Stimulated activated CD4-positive, alpha-beta T cell treated with anti-CD3 and anti-CD28 coated beads, Interleukin-1b, Interleukin-23, amount 100 ng/mL, for 4 hours (primary cell): ENCODE measurements around the gene NCOR2.

Source experiments
- DNase-seq, 2 donors: peaks; one replicate each; pipeline ENCODE4 v3.0.0-alpha.2; 2020; ENCODE audit warnings: low read depth in 2 of 2

Gene NCOR2

GRCh38 chr12:124559182-124560017, 8.0 kb downstream of the NCOR2 start:
- no peak for DNase-seq

- no peak for DNase-seq
Measured at GRCh38 chr12:124558313-124558712, 9.1 kb downstream of the NCOR2 start.

GRCh38 chr12:124557518-124558223, 9.7 kb downstream of the NCOR2 start:
- no peak for DNase-seq

GRCh38 chr12:124556896-124557501, 10.4 kb downstream of the NCOR2 start:
- no peak for DNase-seq

- no peak for DNase-seq
Measured at GRCh38 chr12:124556074-124556466, 11.3 kb downstream of the NCOR2 start.

- DNase-seq: no peak
Measured at GRCh38 chr12:124555168-124556073, 12.0 kb downstream of the NCOR2 start.

- DNase-seq: no peak
Measured at GRCh38 chr12:124554429-124555029, 12.9 kb downstream of the NCOR2 start.

- no peak for DNase-seq
Measured at GRCh38 chr12:124553862-124554428, 13.5 kb downstream of the NCOR2 start.

- DNase-seq: no peak
Measured at GRCh38 chr12:124551268-124552144, 15.9 kb downstream of the NCOR2 start.

- DNase-seq: no peak
Measured at GRCh38 chr12:124550123-124551089, 17.0 kb downstream of the NCOR2 start.

GRCh38 chr12:124549629-124550028, 17.8 kb downstream of the NCOR2 start:
- DNase-seq: no peak

GRCh38 chr12:124548854-124549378, 18.5 kb downstream of the NCOR2 start:
- DNase-seq: peak; percentile 21 to 41

- DNase-seq: no peak
Measured at GRCh38 chr12:124547626-124548025, 19.8 kb downstream of the NCOR2 start.

- no peak for DNase-seq
Measured at GRCh38 chr12:124545508-124546418, 21.6 kb downstream of the NCOR2 start.

- no peak for DNase-seq
Measured at GRCh38 chr12:124544983-124545382, 22.4 kb downstream of the NCOR2 start.

GRCh38 chr12:124544311-124544970, 23.0 kb downstream of the NCOR2 start:
- DNase-seq: no peak
